Measurements from ENCODE around the gene GNAQ.

GRCh38 chr9:78030296-78030552, 1.4 kb downstream of the GNAQ start:
- no peak for TF ChIP-seq CTCF (IDR thresholded peaks at IDR 0.05)
- no peak for TF ChIP-seq POLR2A (IDR thresholded peaks at IDR 0.05)

All from testis (tissue), 2 donors.